HepG2 (cell line): ENCODE results near the gene DNAJC4. TPM values are rescaled to one million over a fixed set of nuclear protein-coding genes. Genes with fewer than 3 reads are reported as not detected.

ENCODE experiments used
- ARID2 ChIP-seq: sonication (generic); formaldehyde crosslinking; IDR thresholded peaks from 2 replicates; pipeline ENCODE4 v1.8.1; 2022; ENCODE audit warnings: mild to moderate bottlenecking, missing genetic modification reagents, borderline replicate concordance
- ARID5B ChIP-seq: IDR thresholded peaks from 2 replicates; pipeline ENCODE4 v1.4.0; 2020; ENCODE audit warnings: mild to moderate bottlenecking, missing genetic modification reagents
- BCLAF1 ChIP-seq: fragments of 450-650 bp; IDR thresholded peaks from 2 replicates; pipeline ENCODE4 v1.6.1; 2017; ENCODE audit warnings: mild to moderate bottlenecking
- CAMTA2 ChIP-seq: sonication (generic); formaldehyde crosslinking; IDR thresholded peaks from 2 replicates; pipeline ENCODE4 v1.4.0; 2020; ENCODE audit warnings: mild to moderate bottlenecking, missing genetic modification reagents, borderline replicate concordance
- CREBL2 ChIP-seq: sonication (generic); formaldehyde crosslinking; IDR thresholded peaks from 2 replicates; pipeline ENCODE4 v1.8.1; 2023; ENCODE audit warnings: missing genetic modification reagents, mild to moderate bottlenecking, borderline replicate concordance
- FOXJ3 ChIP-seq: sonication (generic); formaldehyde crosslinking; IDR thresholded peaks from 2 replicates; pipeline ENCODE4 v1.4.0; 2020; ENCODE audit warnings: missing genetic modification reagents, mild to moderate bottlenecking, borderline replicate concordance
- GATAD1 ChIP-seq: IDR thresholded peaks from 2 replicates; pipeline ENCODE4 v1.6.1; 2016; ENCODE audit warnings: missing genetic modification reagents, missing compliant biosample characterization
- HES4 ChIP-seq: sonication (generic); formaldehyde crosslinking; IDR thresholded peaks from 2 replicates; pipeline ENCODE4 v1.9.0; 2021; ENCODE audit warnings: mild to moderate bottlenecking, missing genetic modification reagents, borderline replicate concordance
- HNRNPLL ChIP-seq: fragments of 200-400 bp; formaldehyde crosslinking; IDR thresholded peaks from 2 replicates; pipeline ENCODE4 v1.6.1; 2017; ENCODE audit warnings: mild to moderate bottlenecking, low read depth, low read length; ENCODE audit not compliant: poor library complexity, severe bottlenecking
- MYNN ChIP-seq: sonication (generic); formaldehyde crosslinking; IDR thresholded peaks from 2 replicates; pipeline ENCODE4 v1.4.0; 2020; ENCODE audit warnings: mild to moderate bottlenecking, low read depth, missing genetic modification reagents
- NFIC ChIP-seq: IDR thresholded peaks from 2 replicates; pipeline ENCODE4 v1.6.1; 2012; ENCODE audit warnings: mild to moderate bottlenecking, low read length, inconsistent platforms
- NR2F6 ChIP-seq, 2 experiments: IDR thresholded peaks; 2 replicates each; pipeline ENCODE4 v1.6.1; 2016; ENCODE audit warnings: antibody characterized with exemption in 1 of 2, mild to moderate bottlenecking in 1 of 2
- PHB2 ChIP-seq: fragments of 450-650 bp; IDR thresholded peaks from 2 replicates; pipeline ENCODE4 v1.6.1; 2018; ENCODE audit not compliant: partially characterized antibody
- SNRNP70 ChIP-seq: fragments of 200-400 bp; formaldehyde crosslinking; IDR thresholded peaks from 2 replicates; pipeline ENCODE4 v1.6.1; 2017; ENCODE audit warnings: mild to moderate bottlenecking, low read depth, low read length, moderate library complexity
- SRY ChIP-seq: sonication (generic); formaldehyde crosslinking; IDR thresholded peaks from 2 replicates; pipeline ENCODE4 v1.8.0; 2022; ENCODE audit warnings: mild to moderate bottlenecking, missing genetic modification reagents
- ZFP1 ChIP-seq: IDR thresholded peaks from 2 replicates; pipeline ENCODE4 v1.6.1; 2016
- ZFP36L1 ChIP-seq: sonication (generic); formaldehyde crosslinking; IDR thresholded peaks from 2 replicates; pipeline ENCODE4 v1.8.0; 2022; ENCODE audit warnings: mild to moderate bottlenecking, missing genetic modification reagents, moderate library complexity
- ZNF281 ChIP-seq: sonication (generic); formaldehyde crosslinking; IDR thresholded peaks from 2 replicates; pipeline ENCODE4 v1.4.0; 2020; ENCODE audit warnings: missing genetic modification reagents, borderline replicate concordance
- ZNF354B ChIP-seq: sonication (generic); formaldehyde crosslinking; IDR thresholded peaks from 2 replicates; pipeline ENCODE4 v1.8.0; 2022; ENCODE audit warnings: mild to moderate bottlenecking, missing genetic modification reagents
- ZNF629 ChIP-seq: sonication (generic); formaldehyde crosslinking; conservative IDR thresholded peaks from 2 replicates; pipeline ENCODE4 v1.5.0; 2020; ENCODE audit warnings: missing genetic modification reagents
- ZNF652 ChIP-seq: IDR thresholded peaks from 2 replicates; pipeline ENCODE4 v1.6.1; 2016; ENCODE audit warnings: low read depth, borderline replicate concordance
- ZNF83 ChIP-seq: sonication (generic); formaldehyde crosslinking; IDR thresholded peaks from 2 replicates; pipeline ENCODE4 v1.4.0; 2020; ENCODE audit warnings: missing genetic modification reagents, mild to moderate bottlenecking, borderline replicate concordance
- polyA plus RNA-seq, 8 experiments: library from polyadenylated mRNA; depleted of rRNA in 3 of 8; stranded (reverse) in 7 of 8; unstranded in 1 of 8; fragments of >200 nt; fragmentation: Illumina TruSeq in 4 of 8; extraction: Trizol in 4 of 8; gene quantifications; 2 replicates each; pipeline versions ENCODE4 v1.2.1 to v1.2.3, GENCODE V29; 2011 to 2016; ENCODE audit warnings: low read depth in 4 of 8, missing spikeins in 1 of 8, mixed read lengths in 1 of 8; ENCODE audit not compliant: insufficient read depth in 1 of 8
- total RNA-seq, 5 experiments: library from RNA; depleted of rRNA; stranded (reverse); fragments of >200 nt; fragmentation: Illumina TruSeq; extraction: Trizol; gene quantifications; 2 replicates each; pipeline ENCODE4 v1.2.3, GENCODE V29; 2016; ENCODE audit warnings: low read depth in 1 of 5

Gene DNAJC4
- total and polyA plus RNA-seq, 2 of the 13 experiments (the other 11 are each of a cell fraction or from before 2014, with no cell fraction given), result 10.3 to 60.8 TPM

- TF ChIP-seq BCLAF1, result no peak
- no peak for TF ChIP-seq SNRNP70
- TF ChIP-seq ARID5B (CRISPR knock-in tag), result peak; percentile 81
- no peak for TF ChIP-seq ZFP36L1 (CRISPR knock-in tag)
- no peak for TF ChIP-seq ZFP1 (CRISPR knock-in tag)
- TF ChIP-seq ZNF354B (CRISPR knock-in tag), result no peak
- no peak for TF ChIP-seq ZNF83 (CRISPR knock-in tag)
- TF ChIP-seq PHB2, result no peak
- TF ChIP-seq ZNF281 (CRISPR knock-in tag), result no peak
- no peak for TF ChIP-seq SRY (CRISPR knock-in tag)
- TF ChIP-seq ZNF652 (CRISPR knock-in tag), result no peak
- TF ChIP-seq NR2F6 (IDR thresholded peaks at IDR 0.05), result 0 out of 2 replicates have a peak, but pooled peaks have one; percentile 19
- TF ChIP-seq NR2F6 (CRISPR knock-in tag; IDR thresholded peaks at IDR 0.05), result peak; percentile 56; the same call in 1 of the 2 replicates
- TF ChIP-seq CAMTA2 (CRISPR knock-in tag), result no peak
- TF ChIP-seq HES4 (CRISPR knock-in tag), result no peak
- peak; percentile 46; the same call in 1 of the 2 replicates for TF ChIP-seq FOXJ3 (CRISPR knock-in tag)
- TF ChIP-seq MYNN, result no peak
- no peak for TF ChIP-seq ARID2 (CRISPR knock-in tag)
- TF ChIP-seq HNRNPLL, result peak; percentile 16
- no peak for TF ChIP-seq CREBL2 (CRISPR knock-in tag)
- TF ChIP-seq NFIC, result no peak; the same call in 1 of the 2 replicates
- no peak for TF ChIP-seq ZNF629
- TF ChIP-seq GATAD1 (CRISPR knock-in tag), result peak; percentile 52
These were observed 7.2 kb downstream of the DNAJC4 start (continued) for GRCh38 chr11:64237484-64237951.
